ENCODE measurements around the gene NUDT8.
"Not testable (repeated sequence)": the region's sequence is repeated elsewhere in the genome, so short reads cannot be mapped to it uniquely, and the experiment has no call there.

Gene NUDT8

DNA sequence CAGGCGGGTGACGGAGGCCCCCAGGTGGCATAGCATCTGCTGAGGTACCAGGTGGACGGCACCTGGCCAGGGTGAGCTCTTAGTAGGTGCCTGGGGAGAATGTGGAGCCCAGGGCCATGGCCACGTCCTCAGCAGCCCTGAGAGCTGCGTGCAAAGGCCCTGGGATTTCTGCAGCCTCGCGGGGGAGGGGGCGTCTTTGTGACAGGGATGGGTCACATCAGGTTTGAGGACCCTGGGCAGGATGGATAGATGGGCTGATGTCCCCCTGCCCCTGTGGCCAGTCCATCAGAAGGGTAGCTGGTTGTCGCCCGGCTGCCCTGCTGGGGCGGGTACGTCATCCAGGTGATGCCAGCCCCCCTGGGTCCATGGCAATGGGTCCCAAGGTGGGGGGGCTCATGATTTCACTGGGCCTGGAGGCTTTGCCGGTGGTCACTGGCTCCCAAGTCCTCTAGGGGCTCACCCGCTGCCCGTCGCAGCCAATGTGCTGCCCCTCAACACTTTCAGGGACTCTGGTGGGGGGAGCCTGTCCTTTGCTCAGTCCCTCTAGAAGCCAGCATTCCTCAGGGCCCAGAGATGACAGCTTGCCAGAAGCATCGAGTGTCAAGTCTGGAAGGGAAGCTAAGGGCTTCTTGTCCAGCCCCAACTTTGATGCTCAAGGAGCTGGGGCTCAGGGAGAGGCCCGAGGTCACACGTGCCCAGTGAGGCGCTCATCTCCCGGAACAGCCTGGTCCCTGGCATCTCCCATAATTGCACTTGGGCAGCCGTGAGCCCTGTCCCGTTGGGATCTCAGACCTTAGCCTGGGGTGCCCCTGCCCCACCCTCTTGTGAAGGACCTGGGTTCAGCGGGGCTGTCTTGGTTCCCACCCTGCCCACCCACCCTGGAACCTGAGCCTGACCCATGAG, 9.0 kb upstream of the NUDT8 start:
- TF ChIP-seq FOXM1 (IDR thresholded peaks at IDR 0.05; ENCODE audit: borderline replicate concordance), result no peak
- TF ChIP-seq ZNF384 (IDR thresholded peaks at IDR 0.05), result no peak
- TF ChIP-seq, protein P1, sequence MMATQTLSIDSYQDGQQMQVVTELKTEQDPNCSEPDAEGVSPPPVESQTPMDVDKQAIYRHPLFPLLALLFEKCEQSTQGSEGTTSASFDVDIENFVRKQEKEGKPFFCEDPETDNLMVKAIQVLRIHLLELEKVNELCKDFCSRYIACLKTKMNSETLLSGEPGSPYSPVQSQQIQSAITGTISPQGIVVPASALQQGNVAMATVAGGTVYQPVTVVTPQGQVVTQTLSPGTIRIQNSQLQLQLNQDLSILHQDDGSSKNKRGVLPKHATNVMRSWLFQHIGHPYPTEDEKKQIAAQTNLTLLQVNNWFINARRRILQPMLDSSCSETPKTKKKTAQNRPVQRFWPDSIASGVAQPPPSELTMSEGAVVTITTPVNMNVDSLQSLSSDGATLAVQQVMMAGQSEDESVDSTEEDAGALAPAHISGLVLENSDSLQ (IDR thresholded peaks at IDR 0.05), result no peak
- no peak for TF ChIP-seq ELF4 (IDR thresholded peaks at IDR 0.05)
- TF ChIP-seq FOXA1 (IDR thresholded peaks at IDR 0.05), result no peak
- no peak for TF ChIP-seq BHLHE40 (IDR thresholded peaks at IDR 0.05; ENCODE audit: borderline replicate concordance)
- no peak for TF ChIP-seq LEF1 (IDR thresholded peaks at IDR 0.05; ENCODE audit: borderline replicate concordance)
- POLR2A ChIA-PET, result no interaction called here
- CTCF ChIA-PET, result interaction anchor here (0.7 to 1.8 kb wide), 2 partner anchors 9 to 10 kb away, joined by 4 to 7 read pairs; partner anchors contain the start of gene NUDT8
- DNase-seq (ENCODE audit: extremely low spot score), result no peak

DNA sequence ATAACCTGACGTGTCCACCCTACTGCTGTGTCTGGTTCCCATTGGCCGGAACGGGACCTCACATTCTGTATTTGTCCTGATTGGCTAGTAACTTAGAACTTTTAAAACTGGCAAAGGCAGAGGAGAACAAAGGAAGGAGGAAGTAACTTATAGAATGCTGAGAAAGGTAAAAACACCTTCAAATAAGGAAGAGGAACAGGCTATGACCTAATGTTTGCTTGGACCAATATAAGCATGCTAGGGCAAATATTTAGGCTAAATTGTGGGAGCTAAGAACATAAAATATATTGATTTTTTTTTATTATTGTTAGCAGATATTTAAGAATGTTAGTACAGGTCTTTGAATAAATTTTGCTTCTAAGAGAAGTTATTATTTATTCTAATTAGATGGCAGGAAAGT, 7.7 kb upstream of the NUDT8 start:
- CTCF ChIA-PET; DNase-seq (ENCODE audit: extremely low spot score); POLR2A ChIA-PET: not testable (repeated sequence)

DNA sequence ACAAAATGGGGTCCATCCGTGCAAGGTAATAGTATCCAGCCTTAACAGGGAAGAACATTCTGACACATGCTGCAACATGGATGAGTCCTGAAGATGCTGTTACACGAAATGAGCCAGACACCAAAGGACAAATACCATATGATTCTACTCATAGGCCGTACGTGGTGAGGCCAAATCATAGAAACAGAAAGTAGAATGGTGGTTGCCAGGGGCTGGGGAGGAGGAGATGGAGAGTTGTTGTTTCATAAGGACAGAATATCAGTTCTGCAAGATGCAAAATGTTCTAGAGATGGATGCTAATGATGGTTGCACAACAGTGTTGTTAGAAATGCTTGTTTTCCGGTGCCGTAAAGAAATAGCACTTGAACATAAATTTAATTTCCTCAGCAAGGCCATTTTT, 7.2 kb upstream of the NUDT8 start:
- CTCF ChIA-PET, result no interaction called here
- no peak for TF ChIP-seq ZNF384 (IDR thresholded peaks at IDR 0.05)
- TF ChIP-seq SUZ12 (IDR thresholded peaks at IDR 0.05), result no peak
- no peak for TF ChIP-seq NFRKB (IDR thresholded peaks at IDR 0.05)
- TF ChIP-seq BHLHE40 (IDR thresholded peaks at IDR 0.05; ENCODE audit: borderline replicate concordance), result no peak
- no peak for TF ChIP-seq ELF4 (IDR thresholded peaks at IDR 0.05)
- TF ChIP-seq FOXK2 (IDR thresholded peaks at IDR 0.05), result no peak
- no peak for TF ChIP-seq HDGF (IDR thresholded peaks at IDR 0.05; ENCODE audit: borderline replicate concordance)
- no peak for TF ChIP-seq L3MBTL2 (conservative IDR thresholded peaks at IDR 0.05)
- no peak for TF ChIP-seq SP1 (IDR thresholded peaks at IDR 0.05)
- TF ChIP-seq LEF1 (IDR thresholded peaks at IDR 0.05; ENCODE audit: borderline replicate concordance), result no peak
- TF ChIP-seq TARDBP (IDR thresholded peaks at IDR 0.05), result no peak
- no peak for TF ChIP-seq CTBP1 (IDR thresholded peaks at IDR 0.05; ENCODE audit: borderline replicate concordance)
- TF ChIP-seq, protein P1 (IDR thresholded peaks at IDR 0.05), result no peak
- no peak for TF ChIP-seq ARNT (IDR thresholded peaks at IDR 0.05)
- TF ChIP-seq FOXM1 (IDR thresholded peaks at IDR 0.05; ENCODE audit: borderline replicate concordance), result no peak
- no peak for TF ChIP-seq FOXA1 (IDR thresholded peaks at IDR 0.05)
- POLR2A ChIA-PET, result no interaction called here
- no peak for DNase-seq (ENCODE audit: extremely low spot score)

DNA sequence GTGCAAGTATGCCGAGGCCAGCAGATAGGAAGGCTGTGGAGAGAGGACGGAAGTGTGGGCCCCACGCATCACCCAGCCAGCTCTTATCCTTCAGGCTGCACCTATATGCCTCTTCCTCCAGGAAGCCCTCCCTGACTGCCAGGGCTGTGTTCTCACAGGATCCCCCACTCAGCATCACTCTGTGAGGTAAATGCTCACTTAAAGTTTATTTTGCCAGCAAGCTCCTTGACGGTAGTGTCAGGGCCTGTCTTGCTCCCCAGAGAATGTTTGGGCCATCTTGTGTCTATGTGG, 5.4 kb upstream of the NUDT8 start:
- DNase-seq (ENCODE audit: extremely low spot score), result no peak
- POLR2A ChIA-PET, result no interaction called here
- CTCF ChIA-PET, result no interaction called here
- no peak for TF ChIP-seq SUZ12 (IDR thresholded peaks at IDR 0.05)
- no peak for TF ChIP-seq TARDBP (IDR thresholded peaks at IDR 0.05)
- no peak for TF ChIP-seq ARNT (IDR thresholded peaks at IDR 0.05)
- TF ChIP-seq FOXM1 (IDR thresholded peaks at IDR 0.05; ENCODE audit: borderline replicate concordance), result no peak
- TF ChIP-seq FOXA1 (IDR thresholded peaks at IDR 0.05), result no peak
- TF ChIP-seq FOXK2 (IDR thresholded peaks at IDR 0.05), result no peak
- no peak for TF ChIP-seq ZNF384 (IDR thresholded peaks at IDR 0.05)
- no peak for TF ChIP-seq HDGF (IDR thresholded peaks at IDR 0.05; ENCODE audit: borderline replicate concordance)
- TF ChIP-seq BHLHE40 (IDR thresholded peaks at IDR 0.05; ENCODE audit: borderline replicate concordance), result no peak

DNA sequence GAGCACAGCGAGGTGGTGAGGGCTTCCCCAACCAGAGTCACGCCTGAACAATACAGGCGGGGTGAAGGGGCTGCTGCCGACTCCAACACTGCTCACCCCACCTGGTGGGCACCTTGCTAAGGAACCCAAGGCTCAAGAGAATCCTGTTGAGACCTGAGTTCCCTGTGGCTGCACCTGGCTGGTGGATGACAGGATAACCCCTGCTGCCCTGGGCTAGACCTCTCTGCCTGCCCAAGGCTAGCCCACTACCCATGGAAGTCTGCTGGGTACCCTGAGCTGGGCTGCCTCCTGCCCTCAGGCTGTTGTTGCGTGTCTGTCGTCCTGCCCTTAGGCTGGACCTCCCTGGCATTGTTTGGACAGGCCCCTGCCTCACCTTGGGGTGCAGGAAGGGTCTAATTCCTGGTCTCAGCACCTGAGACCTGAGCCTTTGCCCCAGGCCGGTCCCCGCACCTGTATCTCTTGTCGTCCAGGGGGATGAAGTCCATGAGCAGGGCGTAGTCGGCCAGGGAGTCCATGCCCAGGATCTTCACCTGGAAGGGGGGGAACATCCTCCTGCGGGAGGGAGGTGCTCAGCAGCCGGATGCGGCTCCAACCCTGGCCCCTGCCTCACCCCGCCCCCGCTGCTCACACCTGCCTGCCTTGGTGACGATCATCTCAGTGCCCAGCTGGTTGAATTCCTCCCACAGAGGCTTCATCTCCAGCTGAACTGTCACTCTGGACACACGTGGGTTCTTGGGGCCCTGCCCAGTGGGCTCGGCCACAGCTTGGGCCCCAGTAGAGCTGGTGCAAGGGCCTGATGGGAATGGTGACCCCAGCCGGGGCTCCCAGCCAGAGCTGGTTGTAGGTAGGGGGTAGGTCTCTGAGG, 4.9 kb upstream of the NUDT8 start:
- ChIA-PET POLR2A (no interaction called here), CTCF (no interaction called here)
- no peak for TF ChIP-seq LEF1 (IDR thresholded peaks at IDR 0.05; ENCODE audit: borderline replicate concordance)
- no peak for TF ChIP-seq BHLHE40 (IDR thresholded peaks at IDR 0.05; ENCODE audit: borderline replicate concordance)
- TF ChIP-seq ZNF384 (IDR thresholded peaks at IDR 0.05), result no peak
- no peak for TF ChIP-seq CTBP1 (IDR thresholded peaks at IDR 0.05; ENCODE audit: borderline replicate concordance)
- no peak for TF ChIP-seq HDGF (IDR thresholded peaks at IDR 0.05; ENCODE audit: borderline replicate concordance)
- no peak for TF ChIP-seq ARNT (IDR thresholded peaks at IDR 0.05)
- no peak for TF ChIP-seq L3MBTL2 (conservative IDR thresholded peaks at IDR 0.05)
- no peak for TF ChIP-seq ELF4 (IDR thresholded peaks at IDR 0.05)
- TF ChIP-seq NFRKB (IDR thresholded peaks at IDR 0.05), result no peak
- TF ChIP-seq SP1 (IDR thresholded peaks at IDR 0.05), result no peak
- no peak for TF ChIP-seq FOXM1 (IDR thresholded peaks at IDR 0.05; ENCODE audit: borderline replicate concordance)
- no peak for TF ChIP-seq SUZ12 (IDR thresholded peaks at IDR 0.05)
- TF ChIP-seq FOXA1 (IDR thresholded peaks at IDR 0.05), result no peak
- TF ChIP-seq TARDBP (IDR thresholded peaks at IDR 0.05), result no peak
- TF ChIP-seq FOXK2 (IDR thresholded peaks at IDR 0.05), result no peak
- no peak for DNase-seq (ENCODE audit: extremely low spot score)

DNA sequence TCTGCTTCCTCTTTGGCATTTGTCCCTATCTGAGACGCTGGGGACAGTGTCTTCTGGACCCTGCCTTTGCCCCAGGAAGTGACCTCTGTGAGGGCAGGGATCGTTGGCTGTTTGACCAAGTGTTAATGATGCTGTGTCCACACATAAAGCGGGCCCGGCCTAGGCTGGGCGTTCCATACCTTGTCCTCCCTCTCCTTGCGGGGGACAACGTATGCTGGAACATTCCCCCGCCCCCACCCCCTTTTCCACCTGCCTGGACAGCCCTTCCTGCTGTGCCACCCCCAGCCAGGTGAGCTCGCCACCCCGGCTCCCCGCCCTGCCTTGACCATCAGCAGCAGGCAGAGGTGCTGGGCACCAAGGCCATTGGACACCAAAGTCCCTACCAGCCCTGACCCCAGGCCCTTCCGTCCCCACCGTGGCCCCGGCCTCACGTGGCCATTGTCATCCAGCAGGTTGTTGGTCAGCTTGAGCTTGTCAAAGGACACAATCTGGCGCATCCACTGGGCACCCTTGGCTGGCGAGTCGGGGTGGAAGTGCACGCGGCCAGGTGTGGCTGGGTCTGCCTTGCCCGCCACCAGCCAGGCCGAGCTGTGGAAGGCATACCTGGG, 4.1 kb upstream of the NUDT8 start:
- ChIA-PET CTCF (no interaction called here), POLR2A (no interaction called here)
- TF ChIP-seq FOXM1 (IDR thresholded peaks at IDR 0.05; ENCODE audit: borderline replicate concordance) (no peak), CTBP1 (IDR thresholded peaks at IDR 0.05; ENCODE audit: borderline replicate concordance) (no peak), ELF4 (IDR thresholded peaks at IDR 0.05) (no peak), FOXK2 (IDR thresholded peaks at IDR 0.05) (no peak), NFRKB (IDR thresholded peaks at IDR 0.05) (no peak), FOXA1 (IDR thresholded peaks at IDR 0.05) (no peak), SP1 (IDR thresholded peaks at IDR 0.05) (no peak), ZNF384 (IDR thresholded peaks at IDR 0.05) (no peak), ARNT (IDR thresholded peaks at IDR 0.05) (no peak), TARDBP (IDR thresholded peaks at IDR 0.05) (no peak), LEF1 (IDR thresholded peaks at IDR 0.05; ENCODE audit: borderline replicate concordance) (no peak), BHLHE40 (IDR thresholded peaks at IDR 0.05; ENCODE audit: borderline replicate concordance) (no peak), HDGF (IDR thresholded peaks at IDR 0.05; ENCODE audit: borderline replicate concordance) (no peak), L3MBTL2 (conservative IDR thresholded peaks at IDR 0.05) (no peak), SUZ12 (IDR thresholded peaks at IDR 0.05) (no peak)
- TF ChIP-seq, protein P1 (IDR thresholded peaks at IDR 0.05), result no peak
- no peak for DNase-seq (ENCODE audit: extremely low spot score)
